ENCODE data around the gene MIER2.

Gene MIER2

GRCh38 chr19:377801-378581 lies 33.4 kb upstream of the MIER2 start:
- no peak for DNase-seq

DNA sequence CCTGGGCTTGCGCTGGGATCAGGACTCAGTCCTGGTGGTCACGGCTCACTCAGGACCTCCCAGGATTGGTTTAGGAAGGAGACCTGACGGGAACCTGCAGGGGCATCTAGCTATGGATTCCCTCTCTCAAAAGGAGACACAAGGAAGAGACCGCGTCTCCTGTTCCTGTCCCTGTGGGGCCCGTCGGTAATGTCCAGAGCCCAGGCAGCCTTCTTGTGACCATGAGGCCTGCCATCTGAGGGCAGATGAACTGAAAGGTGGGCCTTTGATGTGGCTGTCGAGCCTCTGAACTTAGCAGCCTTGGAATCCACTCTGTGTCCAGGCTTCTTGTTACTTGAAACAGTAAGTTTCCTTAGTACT lies 31.5 kb upstream of the MIER2 start:
- DNase-seq, result no peak

GRCh38 chr19:375395-376110 lies 31.0 kb upstream of the MIER2 start:
- DNase-seq, result no peak

DNA sequence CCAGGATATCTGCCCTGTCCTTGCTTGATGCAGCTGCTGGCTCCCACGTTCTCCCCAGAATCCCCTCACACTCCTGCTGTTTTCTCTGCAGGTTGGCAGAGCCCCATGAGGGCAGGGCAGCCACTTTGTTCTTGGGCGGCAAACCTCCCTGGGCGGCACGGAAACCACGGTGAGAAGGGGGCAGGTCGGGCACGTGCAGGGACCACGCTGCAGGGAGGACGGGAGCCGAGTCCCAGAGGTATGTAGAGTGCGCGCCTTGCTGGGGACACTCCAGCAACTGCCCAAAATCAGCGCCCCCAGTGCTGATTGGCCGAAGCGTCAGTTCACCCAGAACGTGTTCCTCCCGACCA lies 30.3 kb upstream of the MIER2 start:
- no peak for DNase-seq

DNA sequence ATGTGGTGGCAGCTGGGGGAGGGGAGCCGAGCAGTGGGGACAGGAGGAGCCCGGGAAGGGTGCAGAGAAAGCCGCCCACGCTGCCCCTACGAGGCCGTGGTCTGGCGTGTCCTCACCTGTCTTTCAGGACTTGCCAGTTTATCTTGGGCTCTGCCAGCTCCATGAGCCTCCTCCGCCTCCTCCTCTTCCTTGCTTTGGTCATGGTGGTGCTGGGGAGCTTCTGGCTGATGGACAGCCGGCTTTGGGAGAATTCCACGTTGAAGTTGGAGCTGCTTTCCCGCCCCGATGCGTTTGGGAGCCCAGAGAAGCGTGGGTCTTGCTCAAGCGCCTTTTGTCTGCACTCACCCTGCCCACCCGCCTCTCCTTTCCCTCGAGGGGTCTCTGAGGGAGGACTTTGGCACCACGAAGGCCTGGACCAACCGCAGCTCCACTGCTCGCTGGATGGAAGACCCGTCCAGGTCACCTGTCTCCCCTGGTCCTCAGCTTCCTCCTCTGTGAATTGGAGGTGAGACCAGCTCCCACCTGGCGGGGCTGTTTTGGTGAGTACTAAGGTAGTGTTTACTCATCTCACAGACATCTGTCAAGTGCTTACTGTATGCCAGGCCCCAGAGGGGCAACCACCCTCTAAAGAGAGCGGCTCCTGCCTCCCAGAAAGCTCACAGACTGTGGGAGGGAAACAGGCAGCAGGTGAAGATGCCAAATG lies 29.7 kb upstream of the MIER2 start:
- DNase-seq, result no peak

DNA sequence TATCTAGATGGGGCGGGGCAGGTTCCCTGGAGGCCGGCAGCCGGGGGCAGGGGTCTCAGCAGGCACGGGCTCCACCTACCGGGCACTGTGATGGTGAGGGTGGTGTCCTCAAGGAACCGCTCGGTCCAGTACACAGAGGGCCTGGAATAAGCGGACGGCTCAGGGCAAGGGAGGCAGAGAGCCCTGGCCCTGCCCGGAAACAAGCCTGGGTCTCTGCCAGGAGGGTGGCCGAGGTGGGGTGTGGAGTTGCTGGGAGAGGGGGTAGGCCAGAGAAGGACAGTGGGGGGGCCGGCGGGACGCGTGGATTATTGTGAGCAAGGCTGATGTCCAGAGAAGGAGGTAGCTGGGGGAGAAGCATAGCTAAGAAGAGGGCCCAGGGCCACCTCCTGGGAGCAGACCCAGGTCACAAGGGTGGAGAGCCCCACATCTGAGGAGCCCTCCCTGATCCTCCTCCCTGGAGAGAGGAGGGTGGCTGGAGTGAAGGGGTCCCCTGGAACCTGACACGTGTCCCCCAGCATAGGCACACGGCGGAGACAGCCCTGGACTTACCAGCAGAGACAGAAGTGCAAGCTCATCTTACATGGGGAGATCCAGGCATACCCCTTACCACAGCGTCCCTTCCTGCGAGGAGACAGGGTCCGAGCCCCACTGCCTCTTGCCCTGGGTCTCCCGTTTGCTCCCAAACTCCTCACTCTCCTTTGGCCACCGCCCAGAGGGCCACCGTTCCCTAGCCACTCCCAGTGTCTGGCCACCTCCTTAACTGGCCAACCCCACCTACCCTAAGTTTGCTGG lies 29.0 kb upstream of the MIER2 start:
- no peak for DNase-seq

DNA sequence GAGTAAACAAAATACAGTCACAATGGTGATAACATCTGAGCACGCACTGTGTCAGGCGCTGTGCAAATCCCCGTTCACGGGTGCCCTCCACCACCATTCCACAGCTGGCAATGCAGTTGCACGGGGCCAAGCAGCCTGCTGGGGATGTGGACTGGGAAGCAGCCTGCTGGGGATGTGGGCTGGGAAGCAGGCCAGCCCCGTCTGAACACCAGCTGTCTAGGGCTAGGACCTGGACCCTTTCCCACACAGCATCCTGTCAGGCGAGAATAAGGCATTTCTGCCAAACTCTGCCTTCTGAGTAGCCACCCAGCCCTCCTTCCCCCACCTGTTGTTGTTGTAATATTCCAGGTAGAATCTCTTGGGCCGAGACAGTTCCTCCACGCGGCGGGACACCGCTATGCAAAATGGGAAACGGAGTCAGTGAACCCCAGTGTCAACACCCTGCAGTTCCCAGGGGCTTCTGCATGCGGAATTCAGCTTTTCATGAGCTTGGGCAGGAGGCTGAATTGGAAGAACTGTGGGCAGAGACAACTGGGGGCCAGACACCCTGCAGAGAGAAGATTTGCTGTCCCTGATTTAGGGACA lies 27.8 kb upstream of the MIER2 start:
- DNase-seq, result no peak

- no peak for DNase-seq
Measured at GRCh38 chr19:371501-372168, 27.0 kb upstream of the MIER2 start.

- DNase-seq, result no peak
Measured at GRCh38 chr19:370641-371330, 26.2 kb upstream of the MIER2 start.

- DNase-seq, result no peak
Measured at GRCh38 chr19:369876-370275, 25.3 kb upstream of the MIER2 start.

DNA sequence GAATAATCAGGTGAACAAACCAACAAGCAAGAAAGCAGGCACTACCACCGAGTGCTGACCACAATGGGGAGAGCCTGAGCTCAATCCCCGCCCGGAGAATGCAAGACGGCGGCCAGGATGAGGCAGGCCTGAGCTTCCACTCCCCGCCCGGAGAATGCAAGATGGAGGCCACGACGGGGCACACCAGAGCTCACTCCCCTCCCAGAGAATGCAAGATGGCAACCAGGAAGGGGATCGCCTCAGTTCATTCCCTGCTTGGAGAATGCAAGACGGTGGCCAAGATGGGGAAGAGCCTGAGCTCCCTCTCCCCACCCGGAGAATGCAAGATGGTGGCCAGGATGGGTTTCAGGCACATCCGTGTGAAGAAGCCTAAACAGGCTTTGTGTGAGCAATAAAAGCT lies 24.7 kb upstream of the MIER2 start:
- no peak for DNase-seq

DNA sequence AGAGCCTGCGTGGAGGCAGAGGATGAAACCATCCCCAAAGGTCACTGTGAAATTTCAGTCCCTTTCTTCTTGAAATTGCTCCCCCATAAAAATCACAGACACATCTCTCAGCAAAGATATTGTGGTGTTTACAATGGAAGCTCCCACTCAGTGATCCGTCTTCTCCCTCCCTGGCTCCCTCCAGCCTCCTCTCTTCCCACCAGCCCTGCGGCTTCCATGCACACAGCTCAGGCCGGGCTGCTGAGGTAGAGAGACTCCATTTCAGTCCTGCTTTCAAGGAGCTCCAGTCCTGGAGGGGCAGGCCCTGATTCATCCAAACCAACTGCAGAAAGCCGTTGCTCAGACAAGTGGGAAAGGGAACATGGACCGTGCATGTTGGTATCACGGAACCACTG lies 24.0 kb upstream of the MIER2 start:
- no peak for DNase-seq

DNA sequence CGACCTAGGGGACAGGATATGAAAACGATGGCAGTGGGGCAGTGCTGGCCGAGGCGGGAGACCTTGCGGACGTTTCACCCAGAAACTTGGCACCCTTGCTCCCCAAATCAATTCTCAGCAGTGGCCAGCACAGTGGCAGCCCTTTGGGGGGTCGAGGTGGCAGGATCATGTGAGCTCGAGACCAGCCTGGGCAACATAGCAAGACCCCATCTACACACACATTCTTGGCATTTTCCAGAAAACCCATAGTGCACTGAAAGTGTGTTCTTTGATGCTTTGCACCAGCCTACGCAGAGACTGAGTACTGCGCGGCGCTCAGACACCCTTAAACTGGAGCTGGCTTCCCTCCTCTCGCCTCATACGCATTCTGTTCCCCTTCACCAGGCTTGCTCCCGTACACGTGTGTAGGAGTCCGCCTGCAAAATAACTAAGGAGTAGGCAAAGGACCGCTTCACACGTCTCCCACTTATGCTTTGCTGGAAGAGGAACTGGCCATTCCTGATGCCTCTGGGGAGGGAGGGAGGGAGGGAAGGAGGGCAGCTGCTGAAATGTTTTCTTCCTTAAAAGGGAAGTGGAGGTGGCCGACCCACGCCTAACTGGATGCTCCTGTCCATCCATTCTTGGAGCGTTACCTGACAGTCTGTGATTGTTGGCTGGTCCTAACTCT lies 23.5 kb upstream of the MIER2 start:
- no peak for DNase-seq

DNA sequence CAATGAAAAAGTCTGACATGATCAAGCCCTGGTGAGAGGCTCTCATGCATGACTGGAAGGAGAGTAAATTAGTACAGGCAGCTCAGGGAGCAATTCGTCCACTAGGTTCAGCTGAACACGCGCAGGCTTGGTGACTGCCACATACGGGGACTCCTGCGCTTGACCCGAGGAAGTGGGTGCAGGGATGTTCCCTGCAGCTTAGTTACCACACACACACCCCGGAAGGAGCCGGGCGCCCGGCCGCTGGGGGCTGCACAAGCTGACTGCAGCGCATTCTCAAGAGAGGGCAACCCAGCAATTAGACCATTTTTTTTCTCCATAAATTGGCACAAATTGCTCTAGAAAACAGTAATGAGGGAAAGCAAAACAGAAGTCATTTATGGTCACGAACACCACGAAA lies 23.0 kb upstream of the MIER2 start:
- DNase-seq, result no peak

- DNase-seq, result no peak
Measured at GRCh38 chr19:366951-367350, 22.4 kb upstream of the MIER2 start.

- DNase-seq, result no peak
Measured at GRCh38 chr19:366205-366783, 21.7 kb upstream of the MIER2 start.

DNA sequence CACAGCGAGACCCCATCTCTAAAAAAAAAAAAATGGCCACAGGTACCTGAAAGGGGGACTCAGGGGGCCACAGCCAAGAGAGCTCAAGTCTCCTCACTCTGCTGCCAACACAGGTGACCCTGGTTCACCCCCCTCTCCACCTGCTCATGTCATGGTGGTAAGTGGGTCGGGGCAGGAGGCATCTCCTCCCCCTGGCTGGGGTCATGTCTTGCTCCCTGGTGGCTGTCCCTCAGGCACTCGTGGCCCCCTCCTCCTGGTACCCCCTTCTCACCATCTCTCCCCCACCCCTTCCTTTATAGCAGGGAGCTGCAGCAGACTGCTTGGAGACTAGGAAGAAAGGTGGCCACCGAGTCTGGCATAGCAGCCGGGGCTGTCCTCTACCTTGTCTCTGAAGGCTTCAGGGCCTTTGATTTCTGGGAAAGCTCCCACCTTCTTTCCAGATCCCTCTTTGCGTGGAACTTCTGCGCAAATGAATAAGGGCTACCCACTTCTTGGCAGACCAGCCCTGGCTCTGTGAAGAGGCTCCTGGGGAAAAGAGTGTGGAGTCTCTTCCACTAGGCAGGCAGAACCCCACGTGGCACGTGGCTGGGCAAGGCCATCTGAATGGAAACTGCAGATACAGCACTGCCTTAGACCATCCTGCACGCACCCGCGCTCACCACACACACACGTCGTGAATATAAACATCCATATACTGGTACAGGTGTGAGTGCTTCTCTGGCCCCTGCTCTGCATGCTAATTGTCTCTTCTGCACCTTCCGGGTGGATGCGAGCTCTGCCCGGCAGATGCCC lies 20.1 kb upstream of the MIER2 start:
- DNase-seq, result no peak

- DNase-seq, result no peak
Measured at GRCh38 chr19:362683-363082, 18.1 kb upstream of the MIER2 start.

GRCh38 chr19:362154-362553 lies 17.6 kb upstream of the MIER2 start:
- DNase-seq, result no peak

GRCh38 chr19:359653-359925 lies 15.0 kb upstream of the MIER2 start:
- DNase-seq, result no peak

Data from CD4-positive, alpha-beta T cell treated with Interleukin-17A for 4 hours (primary cell).